ENCODE data around the gene IFITM5. TPM values are rescaled to one million over a fixed set of nuclear protein-coding genes. Genes with fewer than 3 reads are reported as not detected.

Gene IFITM5
- total and polyA plus RNA-seq, 9 of the 15 experiments (the other 6 are each of a cell fraction or from before 2014, with no cell fraction given): 0.19 TPM; not detected in 8

DNA sequence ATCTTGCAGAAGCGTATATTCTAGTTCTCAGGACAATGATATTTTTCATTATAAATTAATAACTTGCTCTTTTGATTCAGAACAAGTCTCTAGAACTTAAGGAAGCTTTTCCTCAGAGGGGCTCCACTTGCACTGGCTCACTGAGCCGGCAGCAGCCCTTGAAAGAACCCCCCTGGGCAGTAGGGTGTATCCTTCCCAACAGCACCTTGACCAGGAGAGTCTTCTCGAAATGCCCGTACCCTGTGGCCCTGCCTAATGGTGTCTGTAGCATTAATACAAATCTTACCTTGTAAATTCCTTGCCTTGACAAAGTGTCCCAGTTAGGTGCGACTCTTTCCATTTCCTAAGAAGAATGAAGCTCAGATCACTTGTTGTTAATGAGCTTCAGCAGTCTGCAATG lies 49.1 kb downstream of the IFITM5 start (continued):
- TF ChIP-seq, protein P1, sequence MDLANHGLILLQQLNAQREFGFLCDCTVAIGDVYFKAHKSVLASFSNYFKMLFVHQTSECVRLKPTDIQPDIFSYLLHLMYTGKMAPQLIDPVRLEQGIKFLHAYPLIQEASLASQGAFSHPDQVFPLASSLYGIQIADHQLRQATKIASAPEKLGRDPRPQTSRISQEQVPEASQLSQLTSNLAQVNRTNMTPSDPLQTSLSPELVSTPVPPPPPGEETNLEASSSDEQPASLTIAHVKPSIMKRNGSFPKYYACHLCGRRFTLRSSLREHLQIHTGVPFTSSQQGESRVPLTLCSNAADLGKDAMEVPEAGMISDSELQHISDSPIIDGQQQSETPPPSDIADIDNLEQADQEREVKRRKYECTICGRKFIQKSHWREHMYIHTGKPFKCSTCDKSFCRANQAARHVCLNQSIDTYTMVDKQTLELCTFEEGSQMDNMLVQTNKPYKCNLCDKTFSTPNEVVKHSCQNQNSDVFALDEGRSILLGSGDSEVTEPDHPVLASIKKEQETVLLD (IDR thresholded peaks at IDR 0.05): no peak
- TF ChIP-seq CAMTA2 (CRISPR knock-in tag; conservative IDR thresholded peaks at IDR 0.05) (no peak), NFE2L1 (tag; IDR thresholded peaks at IDR 0.05; ENCODE audit: borderline replicate concordance, low read depth) (no peak), ARID2 (IDR thresholded peaks at IDR 0.05) (no peak), ZNF436 (CRISPR knock-in tag; IDR thresholded peaks at IDR 0.05) (no peak), HSF4 (CRISPR knock-in tag; IDR thresholded peaks at IDR 0.05; ENCODE audit: borderline replicate concordance) (no peak), MAFG (tag; conservative IDR thresholded peaks at IDR 0.05) (no peak), U2AF1 (optimal IDR thresholded peaks at IDR 0.05; ENCODE audit: low read depth, low read length) (no peak), SPI1 (IDR thresholded peaks at IDR 0.05; ENCODE audit: borderline replicate concordance, low read depth, low read length) (no peak)
- TF ChIP-seq, protein P2, sequence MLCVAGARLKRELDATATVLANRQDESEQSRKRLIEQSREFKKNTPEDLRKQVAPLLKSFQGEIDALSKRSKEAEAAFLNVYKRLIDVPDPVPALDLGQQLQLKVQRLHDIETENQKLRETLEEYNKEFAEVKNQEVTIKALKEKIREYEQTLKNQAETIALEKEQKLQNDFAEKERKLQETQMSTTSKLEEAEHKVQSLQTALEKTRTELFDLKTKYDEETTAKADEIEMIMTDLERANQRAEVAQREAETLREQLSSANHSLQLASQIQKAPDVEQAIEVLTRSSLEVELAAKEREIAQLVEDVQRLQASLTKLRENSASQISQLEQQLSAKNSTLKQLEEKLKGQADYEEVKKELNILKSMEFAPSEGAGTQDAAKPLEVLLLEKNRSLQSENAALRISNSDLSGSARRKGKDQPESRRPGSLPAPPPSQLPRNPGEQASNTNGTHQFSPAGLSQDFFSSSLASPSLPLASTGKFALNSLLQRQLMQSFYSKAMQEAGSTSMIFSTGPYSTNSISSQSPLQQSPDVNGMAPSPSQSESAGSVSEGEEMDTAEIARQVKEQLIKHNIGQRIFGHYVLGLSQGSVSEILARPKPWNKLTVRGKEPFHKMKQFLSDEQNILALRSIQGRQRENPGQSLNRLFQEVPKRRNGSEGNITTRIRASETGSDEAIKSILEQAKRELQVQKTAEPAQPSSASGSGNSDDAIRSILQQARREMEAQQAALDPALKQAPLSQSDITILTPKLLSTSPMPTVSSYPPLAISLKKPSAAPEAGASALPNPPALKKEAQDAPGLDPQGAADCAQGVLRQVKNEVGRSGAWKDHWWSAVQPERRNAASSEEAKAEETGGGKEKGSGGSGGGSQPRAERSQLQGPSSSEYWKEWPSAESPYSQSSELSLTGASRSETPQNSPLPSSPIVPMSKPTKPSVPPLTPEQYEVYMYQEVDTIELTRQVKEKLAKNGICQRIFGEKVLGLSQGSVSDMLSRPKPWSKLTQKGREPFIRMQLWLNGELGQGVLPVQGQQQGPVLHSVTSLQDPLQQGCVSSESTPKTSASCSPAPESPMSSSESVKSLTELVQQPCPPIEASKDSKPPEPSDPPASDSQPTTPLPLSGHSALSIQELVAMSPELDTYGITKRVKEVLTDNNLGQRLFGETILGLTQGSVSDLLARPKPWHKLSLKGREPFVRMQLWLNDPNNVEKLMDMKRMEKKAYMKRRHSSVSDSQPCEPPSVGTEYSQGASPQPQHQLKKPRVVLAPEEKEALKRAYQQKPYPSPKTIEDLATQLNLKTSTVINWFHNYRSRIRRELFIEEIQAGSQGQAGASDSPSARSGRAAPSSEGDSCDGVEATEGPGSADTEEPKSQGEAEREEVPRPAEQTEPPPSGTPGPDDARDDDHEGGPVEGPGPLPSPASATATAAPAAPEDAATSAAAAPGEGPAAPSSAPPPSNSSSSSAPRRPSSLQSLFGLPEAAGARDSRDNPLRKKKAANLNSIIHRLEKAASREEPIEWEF (CRISPR knock-in tag; IDR thresholded peaks at IDR 0.05): no peak
- TF ChIP-seq, protein P3, sequence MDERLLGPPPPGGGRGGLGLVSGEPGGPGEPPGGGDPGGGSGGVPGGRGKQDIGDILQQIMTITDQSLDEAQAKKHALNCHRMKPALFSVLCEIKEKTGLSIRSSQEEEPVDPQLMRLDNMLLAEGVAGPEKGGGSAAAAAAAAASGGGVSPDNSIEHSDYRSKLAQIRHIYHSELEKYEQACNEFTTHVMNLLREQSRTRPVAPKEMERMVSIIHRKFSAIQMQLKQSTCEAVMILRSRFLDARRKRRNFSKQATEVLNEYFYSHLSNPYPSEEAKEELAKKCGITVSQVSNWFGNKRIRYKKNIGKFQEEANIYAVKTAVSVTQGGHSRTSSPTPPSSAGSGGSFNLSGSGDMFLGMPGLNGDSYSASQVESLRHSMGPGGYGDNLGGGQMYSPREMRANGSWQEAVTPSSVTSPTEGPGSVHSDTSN (CRISPR knock-in tag; IDR thresholded peaks at IDR 0.05; ENCODE audit: low read depth): no peak
- TF ChIP-seq, protein P3 (tag; conservative IDR thresholded peaks at IDR 0.05; ENCODE audit: low read depth): no peak

Data from K562 (cell line).